GM12878 (cell line): ENCODE data around the gene PRR14L. TPM values are rescaled to one million over a fixed set of nuclear protein-coding genes. Genes with fewer than 3 reads are reported as not detected.

ENCODE experiments used
- ATAC-seq: fragments of 200-7000 bp; cut with Tn5 transposase; 3 replicates; pipeline ENCODE4 v1.9.1; 2020; ENCODE audit warnings: mild to moderate bottlenecking, moderate library complexity
- BruUV-seq: library from RNA; stranded (reverse); fragments of 400-500 nt; replicated peaks from 2 replicates; lab custom pipeline; 2021; lab: Mats Ljungman, UMichigan
- CTCF ChIA-PET: fragments of 300-600 bp; sonication (Branson Sonifier 250); formaldehyde crosslinking; extraction: SDS; loops from one replicate; lab custom pipeline; 2021; ENCODE audit warnings: inconsistent platforms; lab: Yijun Ruan, JAX
- POLR2A ChIA-PET: fragments of 350-600 bp; formaldehyde crosslinking; extraction: SDS; loops from one replicate; lab custom pipeline; 2021; ENCODE audit warnings: inconsistent platforms; lab: Charles Lee
- RAD21 ChIA-PET: fragments of 300-600 bp; sonication (Branson Sonifier 250); formaldehyde crosslinking; loops from one replicate; lab custom pipeline; 2023; ENCODE audit warnings: antibody characterized with exemption; ENCODE audit not compliant: unreplicated experiment; lab: Charles Lee
- SMC1A ChIA-PET: fragments of 300-600 bp; sonication (Branson Sonifier 250); formaldehyde crosslinking; loops from one replicate; lab custom pipeline; 2023; ENCODE audit not compliant: unreplicated experiment, uncharacterized antibody; lab: Charles Lee
- DNase-seq: peaks from one replicate; pipeline ENCODE4 v3.0.0-alpha.2; 2011; ENCODE audit warnings: low read depth, low spot score
- FAIRE-seq: peaks from 3 replicates; lab custom pipeline; 2011; peaks lifted over from hg19 to GRCh38; lab: Jason Lieb, UNC
- H2AFZ ChIP-seq: 2 replicates; pipeline ENCODE4 v1.6.0; 2011; ENCODE audit warnings: low read depth, low read length, control low read depth; ENCODE audit not compliant: control insufficient read depth
- H3K27ac ChIP-seq: 2 replicates; pipeline ENCODE4 v1.5.1; 2011; ENCODE audit warnings: control low read depth; ENCODE audit not compliant: control insufficient read depth, insufficient read depth
- H3K27me3 ChIP-seq, 2 experiments: replicated peaks in 1 of 2; 2 replicates each; pipeline versions ENCODE4 v1.6.0 to v1.6.1; 2011; ENCODE audit warnings: low read length in 1 of 2; ENCODE audit not compliant: control insufficient read depth in 2 of 2, insufficient read depth in 2 of 2
- H3K36me3 ChIP-seq, 2 experiments: 2 replicates each; pipeline ENCODE4 v1.5.1; 2011; ENCODE audit warnings: low read length in 1 of 2; ENCODE audit not compliant: control insufficient read depth in 2 of 2, insufficient read depth in 2 of 2
- H3K4me1 ChIP-seq: 2 replicates; pipeline ENCODE4 v1.6.1; 2011; ENCODE audit warnings: mild to moderate bottlenecking, low read length, moderate library complexity, mixed read lengths; ENCODE audit not compliant: control insufficient read depth, insufficient read depth
- H3K4me2 ChIP-seq: 2 replicates; pipeline ENCODE4 v1.6.0; 2011; ENCODE audit warnings: control low read depth; ENCODE audit not compliant: control insufficient read depth, insufficient read depth
- H3K4me3 ChIP-seq: fragments of 200-600 bp; sonication (generic); 2 replicates; pipeline ENCODE4 v1.5.1; 2016
- H3K79me2 ChIP-seq: 2 replicates; pipeline ENCODE4 v1.6.0; 2011; ENCODE audit warnings: low read length; ENCODE audit not compliant: control insufficient read depth, insufficient read depth
- H3K9ac ChIP-seq: 2 replicates; pipeline ENCODE4 v1.8.0; 2011; ENCODE audit warnings: low read length, control low read depth, mixed read lengths; ENCODE audit not compliant: control insufficient read depth, insufficient read depth
- H3K9me3 ChIP-seq: replicated peaks from 3 replicates; pipeline ENCODE4 v1.5.1; 2011; ENCODE audit warnings: mild to moderate bottlenecking, low read length; ENCODE audit not compliant: control insufficient read depth, insufficient read depth
- H4K20me1 ChIP-seq: 2 replicates; pipeline ENCODE4 v1.6.0; 2011; ENCODE audit not compliant: control insufficient read depth, insufficient read depth
- ATF3 ChIP-seq: IDR thresholded peaks from 2 replicates; pipeline ENCODE4 v1.6.1; 2011; ENCODE audit warnings: low read depth, mild to moderate bottlenecking, low read length, moderate library complexity, borderline replicate concordance; ENCODE audit errors: extremely low read depth
- BHLHE40 ChIP-seq, 2 experiments: fragments of 450-650 bp in 1 of 2; IDR thresholded peaks; 2 replicates each; pipeline ENCODE4 v1.6.1; 2011 to 2017; ENCODE audit warnings: low read depth in 2 of 2, borderline replicate concordance in 1 of 2, improper control_type of control experiment in 1 of 2, low read length in 1 of 2, mild to moderate bottlenecking in 1 of 2
- E2F4 ChIP-seq: IDR thresholded peaks from 2 replicates; pipeline ENCODE4 v1.6.1; 2012; ENCODE audit warnings: low read depth, low read length, improper control_type of control experiment
- E2F8 ChIP-seq: fragments of 450-650 bp; IDR thresholded peaks from 2 replicates; pipeline ENCODE4 v1.6.1; 2018; ENCODE audit warnings: mild to moderate bottlenecking, low read depth, moderate library complexity; ENCODE audit not compliant: partially characterized antibody
- ESRRA ChIP-seq: IDR thresholded peaks from 2 replicates; pipeline ENCODE4 v1.6.1; 2012; ENCODE audit warnings: mild to moderate bottlenecking, low read length, improper control_type of control experiment
- IKZF1 ChIP-seq: fragments of 450-650 bp; conservative IDR thresholded peaks from 2 replicates; pipeline ENCODE4 v1.6.1; 2017; ENCODE audit warnings: antibody characterized with exemption, mild to moderate bottlenecking
- IKZF2 ChIP-seq, 2 experiments: fragments of 450-650 bp; IDR thresholded peaks; 2 replicates each; pipeline ENCODE4 v1.6.1; 2017; ENCODE audit warnings: mild to moderate bottlenecking in 2 of 2, moderate library complexity in 2 of 2
- PKNOX1 ChIP-seq: fragments of 450-650 bp; IDR thresholded peaks from 2 replicates; pipeline ENCODE4 v1.6.1; 2016; ENCODE audit warnings: mild to moderate bottlenecking
- PML ChIP-seq: IDR thresholded peaks from 2 replicates; pipeline ENCODE4 v1.6.1; 2012; ENCODE audit warnings: low read length, inconsistent platforms
- POLR2AphosphoS5 ChIP-seq: IDR thresholded peaks from 2 replicates; pipeline ENCODE4 v1.6.1; 2011; ENCODE audit warnings: mild to moderate bottlenecking, low read length, inconsistent platforms
- SUPT20H ChIP-seq: IDR thresholded peaks from 2 replicates; pipeline ENCODE4 v1.6.1; 2011; ENCODE audit warnings: low read depth, mild to moderate bottlenecking, low read length, moderate library complexity, borderline replicate concordance; ENCODE audit not compliant: control insufficient read depth
- USF1 ChIP-seq: IDR thresholded peaks from 2 replicates; pipeline ENCODE4 v1.6.1; 2011; ENCODE audit warnings: borderline replicate concordance, low read depth, mild to moderate bottlenecking, moderate library complexity, mixed read lengths, low read length; ENCODE audit not compliant: insufficient read depth; ENCODE audit errors: extremely low read length
- USF2 ChIP-seq: IDR thresholded peaks from 2 replicates; pipeline ENCODE4 v1.6.1; 2011; ENCODE audit warnings: low read depth, low read length, improper control_type of control experiment, borderline replicate concordance
- YY1 ChIP-seq: IDR thresholded peaks from 2 replicates; pipeline ENCODE4 v1.6.1; 2011; ENCODE audit warnings: low read depth, mild to moderate bottlenecking, low read length
- WGBS: methylation state at CpG from one replicate; pipeline ENCODE4 v1.1.6; 2016; ENCODE audit warnings: low lambda C conversion rate; ENCODE audit not compliant: insufficient replicate concordance, insufficient coverage; ENCODE audit errors: missing lambda C conversion rate; 5-methylcytosine and 5-hydroxymethylcytosine counted together
- in situ Hi-C: fragments of 300-500 bp; cut with MboI; formaldehyde crosslinking; loops from 9 replicates; pipeline ENCODE4 v1.14.3; 2018; ENCODE audit warnings: mixed read lengths
- intact Hi-C: fragments of 100-400 bp; cut with micrococcal nuclease; formaldehyde crosslinking; loops from one replicate; pipeline ENCODE4 v1.14.2; 2022; ENCODE audit not compliant: unreplicated experiment
- polyA plus RNA-seq, 11 experiments: library from polyadenylated mRNA; depleted of rRNA in 4 of 11; unstranded in 6 of 11; stranded (reverse) in 5 of 11; fragments of >200 nt; fragmentation: Nextera tagmentation in 4 of 11; fragmentation: Illumina TruSeq in 1 of 11; extraction: Ambion mirVana in 4 of 11; extraction: Trizol in 1 of 11; gene quantifications; 1 replicate in 1 of 11; 2 replicates in 10 of 11; pipeline versions ENCODE4 v1.2.1 to v1.2.3, GENCODE V29; 2011 to 2016; ENCODE audit warnings: inconsistent platforms in 2 of 11, missing spikeins in 2 of 11, low read depth in 1 of 11
- total RNA-seq, 4 experiments: library from RNA; depleted of rRNA in 3 of 4; stranded (reverse); fragments of >200 nt in 3 of 4; fragmentation: Illumina TruSeq in 1 of 4; extraction: Trizol in 1 of 4; gene quantifications; 2 replicates each; pipeline versions ENCODE4 v1.2.1 to v1.2.3, GENCODE V29; 2013 to 2021

PRR14L gene
- total and polyA plus RNA-seq, 10 of the 15 experiments (the other 5 are each of a cell fraction or from before 2014, with no cell fraction given): 4.2 to 49.0 (median 21.4) TPM

DNA sequence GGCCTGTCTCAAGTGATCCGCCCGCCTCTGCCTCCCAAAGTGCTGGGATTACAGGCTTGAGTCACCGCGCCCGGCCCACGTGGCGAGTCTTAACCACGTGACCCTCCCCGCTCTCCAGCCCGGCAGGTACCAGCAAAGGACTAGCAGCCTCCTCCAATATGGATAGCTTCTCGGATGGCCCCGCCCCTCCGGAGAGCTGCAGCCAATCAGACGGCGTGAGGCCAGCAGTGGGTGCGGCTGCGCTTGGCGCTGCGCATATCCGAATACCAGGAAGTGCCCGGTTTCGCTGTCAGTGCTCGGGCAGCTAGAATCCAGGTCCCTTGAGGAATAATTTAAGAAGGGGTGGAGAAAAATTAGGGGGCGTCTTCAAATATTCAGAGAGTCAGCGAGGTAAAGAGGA is 73.2 kb downstream of the PRR14L start:
- ChIA-PET POLR2A (interaction anchor here (0.5 to 1.2 kb wide), 8 partner anchors 10 to 236 kb away, joined by 3 to 7 read pairs (median 4); partner anchors contain the start of gene PISD), RAD21 (interaction anchor here (0.8 to 1.4 kb wide), 8 partner anchors 9 to 799 kb away, joined by 3 to 8 read pairs (median 4); partner anchors contain the start of gene PISD), SMC1A (interaction anchor here (0.8 to 2.8 kb wide), 5 partner anchors 11 to 273 kb away, joined by 3 to 10 read pairs (median 4); no protein-coding TSS in a partner anchor), CTCF (interaction anchor here (0.7 to 4.7 kb wide), 8 partner anchors 10 to 294 kb away, joined by 3 to 31 read pairs (median 4); partner anchors contain the start of gene PISD)
- WGBS: 5% methylated on average over 25 of the region's 25 CpGs
- Histone ChIP-seq H2AFZ (peak overlapping the region; percentile 50), H4K20me1 (no peaks in the 10 kb centered on the region), H3K79me2 (no peaks in the 10 kb centered on the region), H3K4me1 (peaks cover 2% of the 10 kb centered on the region; the same call in 1 of the 2 replicates), H3K36me3 (no peaks in the 10 kb centered on the region), H3K27me3 (no peaks in the 10 kb centered on the region), H3K4me3 (peak overlapping the region; percentile 58), H3K9me3 (no peaks in the 10 kb centered on the region), H3K9ac (peak overlapping the region; percentile 2), H3K27ac (peak overlapping the region; percentile 14), H3K4me2 (peak overlapping the region; percentile 73)
- DNase-seq: peak; percentile 66
- ATAC-seq: peak; percentile 100
- in situ Hi-C loops: no loop called here
- peak; percentile 64 for FAIRE-seq
- intact Hi-C loops: loop anchor here (2.0 kb wide), 1 partner anchor 14 kb away; the partner anchor contains the start of gene PISD
- no TSS peak for BruUV-seq
- TF ChIP-seq YY1: peak; percentile 40; the same call in 1 of the 2 replicates
- peak; percentile 35; the same call in 1 of the 2 replicates for TF ChIP-seq IKZF1
- no peak for TF ChIP-seq SUPT20H
- TF ChIP-seq E2F8: no peak
- TF ChIP-seq USF1: peak; percentile 80
- peak in 1 of 2 experiments; percentile 1; a peak in 1 of 4 replicates for TF ChIP-seq IKZF2 (IDR thresholded peaks at IDR 0.05)
- TF ChIP-seq PKNOX1: no peak
- TF ChIP-seq ESRRA: no peak
- no peak for TF ChIP-seq PML
- peak in 1 of 2 experiments; percentile 37; a peak in 1 of 4 replicates for TF ChIP-seq BHLHE40 (IDR thresholded peaks at IDR 0.05; ENCODE audit: borderline replicate concordance in 1 of 2, low read depth in 2 of 2, low read length in 1 of 2)
- TF ChIP-seq POLR2AphosphoS5: peak; percentile 81
- peak; percentile 56; the same call in 1 of the 2 replicates for TF ChIP-seq ATF3
- TF ChIP-seq USF2: peak; percentile 60; the same call in 1 of the 2 replicates
- TF ChIP-seq E2F4: no peak
